Activated CD8-positive, alpha-beta T cell treated with anti-CD3 and anti-CD28 coated beads for 36 hours (primary cell): ENCODE measurements around the gene RETN. TPM values are rescaled to one million over a fixed set of nuclear protein-coding genes. Genes with fewer than 3 reads are reported as not detected.

Experiments used
- ATAC-seq: fragments of 200-7000 bp; cut with Tn5 transposase; one replicate; pipeline ENCODE4 v1.10.0; 2021; ENCODE audit warnings: mild to moderate bottlenecking, moderate library complexity
- CTCF ChIA-PET: fragments of 350-600 bp; sonication (Branson Sonifier 250); formaldehyde crosslinking; loops from one replicate; lab custom pipeline; 2021; ENCODE audit warnings: antibody characterized with exemption; lab: Charles Lee
- POLR2A ChIA-PET: fragments of 350-600 bp; sonication (Branson Sonifier 250); formaldehyde crosslinking; loops from one replicate; lab custom pipeline; 2021; ENCODE audit warnings: antibody characterized with exemption; lab: Charles Lee
- DNase-seq: peaks from one replicate; pipeline ENCODE4 v3.0.0-alpha.2; 2020
- H3K27ac Mint-ChIP-seq: one replicate; pipeline ENCODE4 v1.8.0; 2021; ENCODE audit warnings: mild to moderate bottlenecking, mixed read lengths
- H3K27me3 Mint-ChIP-seq: one replicate; pipeline ENCODE4 v1.8.0; 2021; ENCODE audit warnings: mixed read lengths
- H3K36me3 Mint-ChIP-seq: one replicate; pipeline ENCODE4 v1.8.0; 2021; ENCODE audit warnings: low read depth, mixed read lengths
- H3K4me1 Mint-ChIP-seq: one replicate; pipeline ENCODE4 v1.8.0; 2021; ENCODE audit warnings: low read depth, mixed read lengths
- H3K4me3 Mint-ChIP-seq: one replicate; pipeline ENCODE4 v1.8.0; 2021; ENCODE audit warnings: mild to moderate bottlenecking, moderate library complexity, mixed read lengths
- H3K9me3 Mint-ChIP-seq: one replicate; pipeline ENCODE4 v1.8.0; 2021; ENCODE audit warnings: mixed read lengths
- intact Hi-C: fragments of 100-400 bp; cut with micrococcal nuclease; formaldehyde crosslinking; loops from one replicate; pipeline ENCODE4 v1.10.0; 2022
- total RNA-seq, 2 experiments: library from RNA; stranded (reverse); gene quantifications; one replicate each; pipeline ENCODE4 v1.2.3, GENCODE V29; 2021
- TF ChIP-seq, protein P1 (sequence below): fragments of 200-600 bp; IDR thresholded peaks from one replicate; pipeline ENCODE4 v1.8.0; 2022; ENCODE audit warnings: antibody characterized with exemption, mild to moderate bottlenecking

Gene RETN
- total RNA-seq, 2 experiments from 2014 or later, result not detected

GRCh38 chr19:7670790-7671189 is 1.9 kb downstream of the RETN start:
- Mint-ChIP-seq H3K9me3 (no peaks in the 10 kb centered on the region), H3K27me3 (peaks cover 31% of the 10 kb centered on the region), H3K36me3 (no peaks in the 10 kb centered on the region), H3K4me1 (peaks cover 19% of the 10 kb centered on the region), H3K4me3 (peak overlapping the region; percentile 50), H3K27ac (peak overlapping the region; percentile 42)
- no peak for ATAC-seq
- intact Hi-C loops, result no loop called here
- ChIA-PET POLR2A (interaction anchor here (1.2 to 2.8 kb wide), 2 partner anchors 13 to 16 kb away, joined by 3 to 11 read pairs; no protein-coding TSS in a partner anchor), CTCF (interaction anchor here (1.0 to 4.4 kb wide), 4 partner anchors 10 to 129 kb away, joined by 5 to 28 read pairs (median 7); partner anchors contain the start of gene TRAPPC5)
- DNase-seq, result no peak
- TF ChIP-seq, protein P1, sequence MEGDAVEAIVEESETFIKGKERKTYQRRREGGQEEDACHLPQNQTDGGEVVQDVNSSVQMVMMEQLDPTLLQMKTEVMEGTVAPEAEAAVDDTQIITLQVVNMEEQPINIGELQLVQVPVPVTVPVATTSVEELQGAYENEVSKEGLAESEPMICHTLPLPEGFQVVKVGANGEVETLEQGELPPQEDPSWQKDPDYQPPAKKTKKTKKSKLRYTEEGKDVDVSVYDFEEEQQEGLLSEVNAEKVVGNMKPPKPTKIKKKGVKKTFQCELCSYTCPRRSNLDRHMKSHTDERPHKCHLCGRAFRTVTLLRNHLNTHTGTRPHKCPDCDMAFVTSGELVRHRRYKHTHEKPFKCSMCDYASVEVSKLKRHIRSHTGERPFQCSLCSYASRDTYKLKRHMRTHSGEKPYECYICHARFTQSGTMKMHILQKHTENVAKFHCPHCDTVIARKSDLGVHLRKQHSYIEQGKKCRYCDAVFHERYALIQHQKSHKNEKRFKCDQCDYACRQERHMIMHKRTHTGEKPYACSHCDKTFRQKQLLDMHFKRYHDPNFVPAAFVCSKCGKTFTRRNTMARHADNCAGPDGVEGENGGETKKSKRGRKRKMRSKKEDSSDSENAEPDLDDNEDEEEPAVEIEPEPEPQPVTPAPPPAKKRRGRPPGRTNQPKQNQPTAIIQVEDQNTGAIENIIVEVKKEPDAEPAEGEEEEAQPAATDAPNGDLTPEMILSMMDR, result no peak

DNA sequence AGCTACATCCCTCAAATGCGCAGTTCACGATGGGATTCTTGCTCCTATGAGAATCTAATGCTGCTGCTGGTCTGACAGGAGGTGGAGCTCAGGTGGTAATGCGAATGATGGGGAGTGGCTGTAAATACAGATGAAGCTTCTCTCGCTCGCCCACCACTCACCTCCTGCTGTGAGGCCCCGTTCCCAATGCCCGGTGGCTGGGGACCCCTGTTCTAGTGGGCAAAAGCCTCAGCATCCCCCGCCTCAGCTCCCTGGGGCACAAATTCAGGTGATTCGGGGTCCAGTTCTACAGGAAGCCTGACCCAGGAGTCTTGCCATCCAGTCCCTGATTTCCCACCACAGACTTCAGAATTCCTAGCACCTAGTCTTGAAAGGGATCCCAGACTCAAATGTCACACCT is 3.7 kb downstream of the RETN start:
- Mint-ChIP-seq H3K27ac (no peak overlapping the region), H3K4me3 (no peak overlapping the region), H3K27me3 (peaks cover 44% of the 10 kb centered on the region), H3K9me3 (no peaks in the 10 kb centered on the region), H3K36me3 (no peaks in the 10 kb centered on the region), H3K4me1 (peaks cover 34% of the 10 kb centered on the region)
- no peak for ATAC-seq
- TF ChIP-seq, protein P1, result no peak
- intact Hi-C loops, result no loop called here
- ChIA-PET POLR2A (no interaction called here), CTCF (interaction anchor here (0.9 kb wide), 1 partner anchor 8 kb away, joined by 8 read pairs; the partner anchor contains the start of gene TRAPPC5)
- no peak for DNase-seq

DNA sequence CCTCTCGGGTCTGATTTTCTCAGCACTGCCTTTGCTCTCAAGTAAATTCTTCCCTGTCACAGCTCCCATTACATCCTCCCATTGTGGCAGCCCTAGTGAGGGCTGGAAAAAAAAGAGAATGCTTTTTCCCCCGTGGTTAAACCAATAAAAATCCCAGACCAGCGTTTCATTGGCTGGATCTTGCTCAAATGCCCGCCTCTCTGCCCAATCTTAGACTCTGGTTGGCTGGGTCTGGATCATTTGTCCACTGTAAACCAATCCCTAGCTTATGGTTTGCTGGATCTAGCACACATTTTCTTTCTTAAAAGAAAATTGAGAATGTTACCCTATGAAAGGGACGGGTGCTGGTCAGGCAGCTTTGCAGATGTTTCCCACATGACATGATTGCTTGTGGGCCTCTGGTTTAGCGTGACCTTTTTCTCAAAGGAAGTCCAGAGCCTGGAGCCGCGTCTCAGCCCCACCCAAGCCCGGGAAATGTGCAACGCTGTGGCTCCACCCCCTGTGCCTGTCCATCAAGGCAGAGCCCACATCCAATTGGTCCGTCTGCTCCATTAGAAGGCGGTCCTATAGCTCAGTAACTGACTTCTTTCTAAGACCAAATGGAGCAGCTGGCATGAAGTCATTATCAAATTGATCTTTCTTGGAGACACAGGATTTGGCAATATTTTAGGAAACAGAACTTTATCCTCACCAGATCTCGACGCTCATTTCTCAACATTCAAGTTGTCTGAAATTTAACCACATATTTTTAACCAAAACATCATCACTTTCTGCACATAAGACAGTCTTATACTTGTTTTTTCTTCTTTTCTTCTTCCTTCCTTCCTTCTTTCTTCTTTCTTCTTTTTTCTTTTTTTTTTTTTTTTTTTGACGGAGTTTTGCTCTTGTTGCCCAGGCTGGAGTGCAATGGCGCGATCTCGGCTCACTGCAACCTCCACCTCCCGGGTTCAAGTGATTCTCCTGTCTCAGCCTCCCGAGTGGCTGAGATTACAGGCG is 5.5 kb downstream of the RETN start:
- ChIA-PET CTCF (interaction anchor here (1.3 to 2.4 kb wide), 3 partner anchors 22 to 178 kb away, joined by 3 to 11 read pairs (median 4); no protein-coding TSS in a partner anchor), POLR2A (no interaction called here)
- H3K9me3 Mint-ChIP-seq, result no peaks in the 10 kb centered on the region
- H3K4me3 Mint-ChIP-seq, result no peak overlapping the region
- intact Hi-C loops, result no loop called here
- no peak overlapping the region for H3K27ac Mint-ChIP-seq
- ATAC-seq (peak; percentile 45), DNase-seq (peak; percentile 57)
- H3K27me3 Mint-ChIP-seq, result peaks cover 53% of the 10 kb centered on the region
- no peaks in the 10 kb centered on the region for H3K36me3 Mint-ChIP-seq
- TF ChIP-seq, protein P1, result no peak
- H3K4me1 Mint-ChIP-seq, result peaks cover 43% of the 10 kb centered on the region

DNA sequence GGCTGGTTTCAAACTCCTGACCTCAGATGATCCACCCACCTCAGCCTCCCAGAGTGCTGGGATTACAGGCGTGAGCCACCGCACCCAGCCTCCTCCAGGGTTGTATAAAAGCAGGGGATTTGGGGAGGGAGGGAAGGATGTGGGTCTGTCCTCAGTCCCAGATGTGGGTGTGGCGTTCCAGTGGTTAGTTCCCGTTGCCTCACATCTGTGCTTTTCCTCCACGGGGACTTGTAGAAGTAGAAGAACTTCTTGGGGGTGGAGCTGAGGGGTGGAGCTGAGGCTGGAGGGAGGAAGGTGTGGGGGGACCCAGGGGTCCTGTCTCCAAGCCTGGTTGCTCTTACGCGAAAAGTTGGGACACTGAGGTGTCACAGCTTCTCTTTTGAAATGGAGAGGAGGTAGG is 7.5 kb downstream of the RETN start:
- ChIA-PET POLR2A (no interaction called here), CTCF (interaction anchor here (0.8 to 1.5 kb wide), 2 partner anchors 123 to 309 kb away, joined by 3 read pairs; no protein-coding TSS in a partner anchor)
- no peak overlapping the region for H3K27ac Mint-ChIP-seq
- no peaks in the 10 kb centered on the region for H3K9me3 Mint-ChIP-seq
- peaks cover 43% of the 10 kb centered on the region for H3K4me1 Mint-ChIP-seq
- H3K27me3 Mint-ChIP-seq, result peaks cover 38% of the 10 kb centered on the region
- TF ChIP-seq, protein P1, result no peak
- intact Hi-C loops, result no loop called here
- DNase-seq (no peak), ATAC-seq (no peak)
- no peaks in the 10 kb centered on the region for H3K36me3 Mint-ChIP-seq
- H3K4me3 Mint-ChIP-seq, result no peak overlapping the region
